Measurements from ENCODE around the gene LYPD6. TPM values are rescaled to one million over a fixed set of nuclear protein-coding genes. Genes with fewer than 3 reads are reported as not detected.

Gene LYPD6
- total RNA-seq, 2 donors from 2014 or later = 0.63 to 1.2 TPM

GRCh38 chr2:149334156-149334555, 3.8 kb downstream of the LYPD6 start:
- H3K9me3 ChIP-seq = no peaks in the 10 kb centered on the region
- no peaks in the 10 kb centered on the region for H3K36me3 ChIP-seq
- no peak for DNase-seq (ENCODE audit: low spot score)
- TF ChIP-seq CTCF (IDR thresholded peaks at IDR 0.05) = no peak
- H3K27ac ChIP-seq = no peak overlapping the region
- no peak overlapping the region for H3K4me3 ChIP-seq
- peaks cover 0 to 15% of the 10 kb centered on the region in 2 donors for H3K4me1 ChIP-seq
- H3K27me3 ChIP-seq = peaks cover 0 to 6% of the 10 kb centered on the region in 2 donors

DNA sequence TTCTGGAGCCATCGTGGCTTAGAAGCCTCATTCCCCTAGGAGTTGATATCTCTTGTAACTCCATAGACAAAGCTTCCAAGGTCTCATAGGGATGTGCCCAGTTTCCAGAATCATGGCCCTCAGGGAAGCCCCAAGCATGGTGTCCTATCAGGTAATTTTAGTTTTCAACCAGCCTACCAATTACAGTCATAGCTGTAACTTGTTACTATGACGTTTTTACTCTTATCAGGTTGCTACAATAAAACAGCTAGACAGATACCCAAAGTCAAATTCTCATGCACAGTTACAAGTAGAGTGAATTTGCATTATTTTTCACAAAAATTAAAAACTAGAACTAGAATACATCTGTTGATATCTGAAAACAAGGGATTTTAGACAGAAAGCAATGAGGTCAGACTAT, 8.9 kb downstream of the LYPD6 start:
- H3K4me3 ChIP-seq = no peak overlapping the region
- H3K36me3 ChIP-seq = no peaks in the 10 kb centered on the region
- H3K9me3 ChIP-seq = no peaks in the 10 kb centered on the region
- no peaks in the 10 kb centered on the region for H3K27me3 ChIP-seq
- H3K4me1 ChIP-seq = no peaks in the 10 kb centered on the region
- no peak for DNase-seq (ENCODE audit: low spot score)
- H3K27ac ChIP-seq = no peak overlapping the region
- TF ChIP-seq CTCF (IDR thresholded peaks at IDR 0.05) = no peak

DNA sequence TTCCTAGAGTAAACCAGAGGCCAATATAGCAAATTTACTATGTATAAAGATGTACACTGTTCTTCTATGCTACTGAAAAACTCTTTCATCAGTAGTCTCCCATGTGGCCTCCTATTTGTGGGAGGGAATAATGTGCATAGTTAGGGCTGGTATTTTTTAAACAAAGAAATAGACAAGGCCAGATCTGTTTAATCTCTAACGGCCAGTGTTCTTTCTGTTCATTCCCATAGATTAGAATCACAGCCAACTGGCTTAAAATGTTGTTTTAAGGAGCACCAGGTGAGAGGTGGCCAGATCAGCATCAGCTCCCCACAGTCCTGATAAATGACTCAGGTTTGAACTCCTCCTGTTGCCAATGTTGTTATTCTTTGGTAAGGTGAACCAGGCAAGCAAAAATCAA, 12.1 kb downstream of the LYPD6 start:
- Histone ChIP-seq H3K4me3 (no peak overlapping the region), H3K36me3 (no peaks in the 10 kb centered on the region), H3K9me3 (no peaks in the 10 kb centered on the region), H3K4me1 (no peaks in the 10 kb centered on the region), H3K27ac (no peak overlapping the region), H3K27me3 (no peaks in the 10 kb centered on the region)
- TF ChIP-seq CTCF (IDR thresholded peaks at IDR 0.05) = no peak
- DNase-seq (ENCODE audit: low spot score) = no peak

DNA sequence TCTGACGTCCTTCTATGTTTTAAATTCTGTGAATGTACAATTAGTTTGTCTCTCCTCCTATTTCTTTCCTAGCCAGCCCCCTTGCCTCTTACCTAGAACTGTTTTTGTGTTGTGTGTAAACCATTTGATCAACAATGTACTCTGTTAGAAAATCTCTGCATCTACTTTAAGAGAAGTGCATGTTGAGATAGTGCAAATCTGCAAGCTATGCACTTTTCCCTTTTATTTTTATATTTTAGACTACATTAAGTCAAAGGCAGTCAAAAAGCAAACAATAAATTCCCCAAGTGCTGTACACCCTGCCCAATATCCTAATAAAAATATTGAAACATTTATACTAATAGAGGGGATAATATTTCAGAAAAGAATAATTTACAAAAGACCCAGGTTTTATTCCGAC, 13.7 kb downstream of the LYPD6 start:
- Histone ChIP-seq H3K9me3 (no peaks in the 10 kb centered on the region), H3K27ac (no peak overlapping the region), H3K4me1 (no peaks in the 10 kb centered on the region), H3K36me3 (no peaks in the 10 kb centered on the region), H3K27me3 (no peaks in the 10 kb centered on the region), H3K4me3 (no peak overlapping the region)
- TF ChIP-seq CTCF (IDR thresholded peaks at IDR 0.05) = no peak
- no peak for DNase-seq (ENCODE audit: low spot score)

GRCh38 chr2:149346272-149346671, 15.9 kb downstream of the LYPD6 start:
- Histone ChIP-seq H3K4me3 (no peak overlapping the region), H3K4me1 (no peaks in the 10 kb centered on the region), H3K27ac (no peak overlapping the region), H3K36me3 (no peaks in the 10 kb centered on the region), H3K9me3 (no peaks in the 10 kb centered on the region), H3K27me3 (no peaks in the 10 kb centered on the region)
- no peak for DNase-seq (ENCODE audit: low spot score)
- no peak for TF ChIP-seq CTCF (IDR thresholded peaks at IDR 0.05)

GRCh38 chr2:149348291-149348690, 17.9 kb downstream of the LYPD6 start:
- Histone ChIP-seq H3K4me1 (no peaks in the 10 kb centered on the region), H3K36me3 (no peaks in the 10 kb centered on the region), H3K27ac (no peak overlapping the region), H3K4me3 (no peak overlapping the region), H3K9me3 (no peaks in the 10 kb centered on the region), H3K27me3 (no peaks in the 10 kb centered on the region)
- no peak for DNase-seq (ENCODE audit: low spot score)
- no peak for TF ChIP-seq CTCF (IDR thresholded peaks at IDR 0.05)

All from right atrium auricular region (tissue), 2 donors.